HepG2 (cell line): ENCODE data around the gene CD248. TPM values are rescaled to one million over a fixed set of nuclear protein-coding genes. Genes with fewer than 3 reads are reported as not detected.

Experiments
- ATF1 ChIP-seq: IDR thresholded peaks from 2 replicates; pipeline ENCODE4 v1.6.1; 2016; ENCODE audit warnings: mild to moderate bottlenecking, control low read depth
- FOXC1 ChIP-seq: sonication (generic); formaldehyde crosslinking; IDR thresholded peaks from 2 replicates; pipeline ENCODE4 v1.8.0; 2022; ENCODE audit warnings: mild to moderate bottlenecking, missing genetic modification reagents, borderline replicate concordance
- HCFC1 ChIP-seq: fragments of 150-350 bp; IDR thresholded peaks from 2 replicates; pipeline ENCODE4 v1.6.1; 2014; ENCODE audit warnings: low read depth, low read length
- HNF4A ChIP-seq: sonication (generic); formaldehyde crosslinking; IDR thresholded peaks from 2 replicates; pipeline ENCODE4 v1.4.0; 2020; ENCODE audit warnings: missing genetic modification reagents
- ISL2 ChIP-seq: sonication (generic); formaldehyde crosslinking; IDR thresholded peaks from 2 replicates; pipeline ENCODE4 v1.5.0; 2020; ENCODE audit warnings: missing genetic modification reagents
- MEIS2 ChIP-seq: sonication (generic); formaldehyde crosslinking; IDR thresholded peaks from 2 replicates; pipeline ENCODE4 v1.9.0; 2021; ENCODE audit warnings: mild to moderate bottlenecking, missing genetic modification reagents
- NR3C1 ChIP-seq: sonication (generic); formaldehyde crosslinking; IDR thresholded peaks from 2 replicates; pipeline ENCODE4 v1.4.0; 2020; ENCODE audit warnings: missing genetic modification reagents
- POGZ ChIP-seq: sonication (generic); formaldehyde crosslinking; IDR thresholded peaks from 2 replicates; pipeline ENCODE4 v1.4.0; 2020; ENCODE audit warnings: mild to moderate bottlenecking, missing genetic modification reagents
- RAD21 ChIP-seq: fragments of 450-650 bp; formaldehyde crosslinking; IDR thresholded peaks from 2 replicates; pipeline ENCODE4 v1.5.0; 2020; ENCODE audit warnings: mild to moderate bottlenecking
- RXRB ChIP-seq: IDR thresholded peaks from 2 replicates; pipeline ENCODE4 v1.6.1; 2016; ENCODE audit warnings: borderline replicate concordance, missing genetic modification reagents, missing compliant biosample characterization
- SMC3 ChIP-seq: IDR thresholded peaks from 2 replicates; pipeline ENCODE4 v1.6.1; 2011; ENCODE audit warnings: low read length, improper control_type of control experiment
- SP5 ChIP-seq: IDR thresholded peaks from 2 replicates; pipeline ENCODE4 v1.6.1; 2016; ENCODE audit warnings: low read depth, borderline replicate concordance
- TBX3 ChIP-seq: fragments of 450-650 bp; IDR thresholded peaks from 2 replicates; pipeline ENCODE4 v1.6.1; 2017; ENCODE audit warnings: antibody characterized with exemption, mild to moderate bottlenecking, inconsistent platforms, borderline replicate concordance
- THAP11 ChIP-seq: IDR thresholded peaks from 2 replicates; pipeline ENCODE4 v1.6.1; 2016; ENCODE audit warnings: missing biosample characterization, missing genetic modification reagents
- ZMAT3 ChIP-seq: sonication (generic); formaldehyde crosslinking; conservative IDR thresholded peaks from 2 replicates; pipeline ENCODE4 v1.7.0; 2021; ENCODE audit warnings: missing genetic modification reagents
- ZNF12 ChIP-seq: sonication (generic); formaldehyde crosslinking; IDR thresholded peaks from 2 replicates; pipeline ENCODE4 v1.5.0; 2020; ENCODE audit warnings: missing genetic modification reagents
- ZNF138 ChIP-seq: sonication (generic); formaldehyde crosslinking; IDR thresholded peaks from 2 replicates; pipeline ENCODE4 v1.5.0; 2020; ENCODE audit warnings: mild to moderate bottlenecking, low read depth, missing genetic modification reagents
- ZNF326 ChIP-seq: sonication (generic); formaldehyde crosslinking; IDR thresholded peaks from 2 replicates; pipeline ENCODE4 v1.4.0; 2020; ENCODE audit warnings: missing genetic modification reagents, borderline replicate concordance
- ZNF337 ChIP-seq: sonication (generic); formaldehyde crosslinking; IDR thresholded peaks from 2 replicates; pipeline ENCODE4 v1.5.1; 2020; ENCODE audit warnings: missing genetic modification reagents, low read depth, mild to moderate bottlenecking, borderline replicate concordance
- ZNF350 ChIP-seq: sonication (generic); formaldehyde crosslinking; IDR thresholded peaks from 2 replicates; pipeline ENCODE4 v1.4.0; 2020; ENCODE audit warnings: mild to moderate bottlenecking, low read depth, missing genetic modification reagents, borderline replicate concordance
- ZNF556 ChIP-seq: sonication (generic); formaldehyde crosslinking; IDR thresholded peaks from 2 replicates; pipeline ENCODE4 v1.4.0; 2020; ENCODE audit warnings: mild to moderate bottlenecking, missing genetic modification reagents, borderline replicate concordance
- ZNF614 ChIP-seq: IDR thresholded peaks from 2 replicates; pipeline ENCODE4 v1.6.1; 2018; ENCODE audit warnings: missing biosample characterization, missing genetic modification reagents, inconsistent platforms, borderline replicate concordance
- ZNF616 ChIP-seq: sonication (generic); formaldehyde crosslinking; IDR thresholded peaks from 2 replicates; pipeline ENCODE4 v1.5.0; 2020; ENCODE audit warnings: low read depth, mild to moderate bottlenecking, missing genetic modification reagents
- ZNF672 ChIP-seq: sonication (generic); formaldehyde crosslinking; IDR thresholded peaks from 2 replicates; pipeline ENCODE4 v1.8.1; 2022; ENCODE audit warnings: missing genetic modification reagents
- ZNF850 ChIP-seq: sonication (generic); formaldehyde crosslinking; conservative IDR thresholded peaks from 2 replicates; pipeline ENCODE4 v1.9.0; 2021; ENCODE audit warnings: mild to moderate bottlenecking, missing genetic modification reagents
- ZSCAN9 ChIP-seq: IDR thresholded peaks from 2 replicates; pipeline ENCODE4 v1.6.1; 2016; ENCODE audit warnings: borderline replicate concordance
- polyA plus RNA-seq, 8 experiments: library from polyadenylated mRNA; depleted of rRNA in 3 of 8; stranded (reverse) in 7 of 8; unstranded in 1 of 8; fragments of >200 nt; fragmentation: Illumina TruSeq in 4 of 8; extraction: Trizol in 4 of 8; gene quantifications; 2 replicates each; pipeline versions ENCODE4 v1.2.1 to v1.2.3, GENCODE V29; 2011 to 2016; ENCODE audit warnings: low read depth in 4 of 8, missing spikeins in 1 of 8, mixed read lengths in 1 of 8; ENCODE audit not compliant: insufficient read depth in 1 of 8
- total RNA-seq, 5 experiments: library from RNA; depleted of rRNA; stranded (reverse); fragments of >200 nt; fragmentation: Illumina TruSeq; extraction: Trizol; gene quantifications; 2 replicates each; pipeline ENCODE4 v1.2.3, GENCODE V29; 2016; ENCODE audit warnings: low read depth in 1 of 5
- TF ChIP-seq, protein P1 (sequence below): sonication (generic); formaldehyde crosslinking; IDR thresholded peaks from 2 replicates; pipeline ENCODE4 v1.8.1; 2023; ENCODE audit warnings: mild to moderate bottlenecking, missing genetic modification reagents
- TF ChIP-seq, protein P2 (sequence below): sonication (generic); formaldehyde crosslinking; IDR thresholded peaks from 2 replicates; pipeline ENCODE4 v1.8.0; 2022; ENCODE audit warnings: missing genetic modification reagents, low read depth, mild to moderate bottlenecking, borderline replicate concordance
- TF ChIP-seq, protein P3 (sequence below): sonication (generic); formaldehyde crosslinking; IDR thresholded peaks from 2 replicates; pipeline ENCODE4 v1.8.0; 2022; ENCODE audit warnings: mild to moderate bottlenecking, missing genetic modification reagents; ENCODE audit not compliant: insufficient replicate concordance

CD248 gene
- total and polyA plus RNA-seq, 2 of the 13 experiments (the other 11 are each of a cell fraction or from before 2014, with no cell fraction given): 0.25 to 0.35 TPM

DNA sequence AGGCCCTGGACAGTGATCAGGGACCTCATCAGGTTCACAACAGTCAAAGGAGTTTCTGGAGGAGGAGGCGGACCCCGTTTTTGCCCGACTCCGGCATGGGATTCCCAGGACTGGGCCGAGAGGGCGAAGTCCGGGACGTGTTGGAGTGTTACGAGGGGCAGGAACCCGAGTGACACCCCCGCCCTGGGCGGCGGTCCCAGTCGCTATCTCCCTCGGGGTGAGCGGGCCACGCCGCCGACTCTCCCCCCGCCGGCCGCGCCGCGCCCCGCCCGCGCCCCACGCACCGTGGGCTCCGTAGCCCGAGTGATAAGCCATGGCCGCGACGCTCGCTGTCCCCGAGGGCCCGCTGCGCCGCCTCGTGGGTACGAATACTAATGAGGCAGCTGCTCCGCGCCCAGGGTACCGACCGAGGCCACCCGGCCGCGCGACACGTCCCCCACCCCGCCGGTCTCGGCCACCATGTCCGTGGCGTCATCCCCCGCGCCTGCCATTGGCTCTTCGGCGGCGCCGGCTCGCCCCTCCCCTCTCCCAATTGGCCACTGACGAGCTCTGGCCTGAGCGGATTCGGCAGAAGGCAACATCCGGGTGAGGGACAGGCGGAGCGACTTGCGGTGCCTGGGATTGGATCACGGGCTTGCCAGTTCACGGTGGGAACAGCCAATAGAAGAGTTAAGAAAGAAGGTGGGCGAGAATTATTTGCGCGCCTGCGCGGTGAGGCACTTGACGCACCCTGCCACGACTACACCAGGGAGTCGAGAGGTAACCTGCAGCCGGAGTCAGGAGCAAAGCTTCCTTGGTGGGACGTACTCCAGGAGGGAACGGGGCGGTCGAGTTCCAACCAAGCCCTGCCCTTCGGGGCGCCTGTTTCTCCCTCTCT, 27.9 kb downstream of the CD248 start, which contains the start of gene YIF1A (continued):
- TF ChIP-seq ZNF850: no peak
- no peak for TF ChIP-seq NR3C1 (CRISPR knock-in tag)
- peak; percentile 63; the same call in 1 of the 2 replicates for TF ChIP-seq RAD21 (CRISPR knock-in tag)
- TF ChIP-seq, protein P1, sequence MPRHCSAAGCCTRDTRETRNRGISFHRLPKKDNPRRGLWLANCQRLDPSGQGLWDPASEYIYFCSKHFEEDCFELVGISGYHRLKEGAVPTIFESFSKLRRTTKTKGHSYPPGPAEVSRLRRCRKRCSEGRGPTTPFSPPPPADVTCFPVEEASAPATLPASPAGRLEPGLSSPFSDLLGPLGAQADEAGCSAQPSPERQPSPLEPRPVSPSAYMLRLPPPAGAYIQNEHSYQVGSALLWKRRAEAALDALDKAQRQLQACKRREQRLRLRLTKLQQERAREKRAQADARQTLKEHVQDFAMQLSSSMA (CRISPR knock-in tag): no peak; the same call in 1 of the 2 replicates
- TF ChIP-seq ISL2 (CRISPR knock-in tag): peak; percentile 8; the same call in 1 of the 2 replicates
- TF ChIP-seq TBX3: peak; percentile 44; the same call in 1 of the 2 replicates
- TF ChIP-seq ATF1 (CRISPR knock-in tag): peak; percentile 75; the same call in 1 of the 2 replicates
- TF ChIP-seq ZNF556 (CRISPR knock-in tag): no peak
- no peak for TF ChIP-seq ZNF337 (CRISPR knock-in tag)
- no peak for TF ChIP-seq ZNF12 (CRISPR knock-in tag)
- no peak for TF ChIP-seq RXRB (CRISPR knock-in tag)
- TF ChIP-seq SP5 (CRISPR knock-in tag): no peak
- TF ChIP-seq ZNF672: no peak
- no peak; the same call in 1 of the 2 replicates for TF ChIP-seq ZMAT3 (CRISPR knock-in tag)
- no peak; the same call in 1 of the 2 replicates for TF ChIP-seq SMC3
- no peak for TF ChIP-seq ZSCAN9 (CRISPR knock-in tag)
- 0 out of 2 replicates have a peak, but pooled peaks have one; percentile 2 for TF ChIP-seq ZNF614 (CRISPR knock-in tag)
- TF ChIP-seq, protein P2, sequence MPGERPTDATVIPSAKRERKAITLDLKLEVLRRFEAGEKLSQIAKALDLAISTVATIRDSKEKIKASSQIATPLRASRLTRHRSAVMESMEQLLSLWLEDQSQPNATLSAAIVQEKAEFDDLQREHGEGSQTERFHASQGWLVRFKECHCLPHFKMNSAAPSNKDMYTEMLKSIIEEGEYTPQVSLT (CRISPR knock-in tag): no peak
- no peak; the same call in 1 of the 2 replicates for TF ChIP-seq ZNF616 (CRISPR knock-in tag)
- TF ChIP-seq ZNF138 (CRISPR knock-in tag): no peak
- no peak; the same call in 1 of the 2 replicates for TF ChIP-seq HNF4A (CRISPR knock-in tag)
- no peak for TF ChIP-seq ZNF326 (CRISPR knock-in tag)
- no peak for TF ChIP-seq FOXC1 (CRISPR knock-in tag)
- TF ChIP-seq HCFC1: peak; percentile 32; the same call in 1 of the 2 replicates
- TF ChIP-seq ZNF350 (CRISPR knock-in tag): 0 out of 2 replicates have a peak, but pooled peaks have one; percentile 80
- peak; percentile 89 for TF ChIP-seq THAP11
- TF ChIP-seq, protein P3, sequence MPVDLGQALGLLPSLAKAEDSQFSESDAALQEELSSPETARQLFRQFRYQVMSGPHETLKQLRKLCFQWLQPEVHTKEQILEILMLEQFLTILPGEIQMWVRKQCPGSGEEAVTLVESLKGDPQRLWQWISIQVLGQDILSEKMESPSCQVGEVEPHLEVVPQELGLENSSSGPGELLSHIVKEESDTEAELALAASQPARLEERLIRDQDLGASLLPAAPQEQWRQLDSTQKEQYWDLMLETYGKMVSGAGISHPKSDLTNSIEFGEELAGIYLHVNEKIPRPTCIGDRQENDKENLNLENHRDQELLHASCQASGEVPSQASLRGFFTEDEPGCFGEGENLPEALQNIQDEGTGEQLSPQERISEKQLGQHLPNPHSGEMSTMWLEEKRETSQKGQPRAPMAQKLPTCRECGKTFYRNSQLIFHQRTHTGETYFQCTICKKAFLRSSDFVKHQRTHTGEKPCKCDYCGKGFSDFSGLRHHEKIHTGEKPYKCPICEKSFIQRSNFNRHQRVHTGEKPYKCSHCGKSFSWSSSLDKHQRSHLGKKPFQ (CRISPR knock-in tag): peak; percentile 23
- no peak; the same call in 1 of the 2 replicates for TF ChIP-seq MEIS2 (CRISPR knock-in tag)
- no peak for TF ChIP-seq POGZ
